Nucleus accumbens (tissue), 56 donors: ENCODE results near the gene DPP10.
"Not testable (repeated sequence)": the region's sequence is repeated elsewhere in the genome, so short reads cannot be mapped to it uniquely, and the experiment has no call there.

Experiments used
- DNase-seq, 56 donors: peaks; one replicate each; lab custom pipeline; 2025; lab: John Stamatoyannopoulos, UW

Gene DPP10

GRCh38 chr2:115369400-115369799, 927.0 kb downstream of the DPP10 start:
- no peak for DNase-seq

- no peak for DNase-seq
Measured at GRCh38 chr2:115374981-115375380, 932.5 kb downstream of the DPP10 start.

GRCh38 chr2:115384399-115384798, 942.0 kb downstream of the DPP10 start:
- no peak for DNase-seq

- no peak for DNase-seq
Measured at GRCh38 chr2:115386465-115386864, 944.0 kb downstream of the DPP10 start.

GRCh38 chr2:115389024-115389423, 946.6 kb downstream of the DPP10 start:
- no peak for DNase-seq

GRCh38 chr2:115389898-115390565, 947.6 kb downstream of the DPP10 start:
- DNase-seq = no peak

GRCh38 chr2:115396579-115396978, 954.1 kb downstream of the DPP10 start:
- no peak for DNase-seq

GRCh38 chr2:115400940-115401339, 958.5 kb downstream of the DPP10 start:
- no peak for DNase-seq

- no peak for DNase-seq
Measured at GRCh38 chr2:115412501-115412900, 970.1 kb downstream of the DPP10 start.

- DNase-seq = no peak
Measured at GRCh38 chr2:115413791-115414190, 971.4 kb downstream of the DPP10 start.

GRCh38 chr2:115414466-115414865, 972.0 kb downstream of the DPP10 start:
- DNase-seq = no peak

- DNase-seq = no peak
Measured at GRCh38 chr2:115422004-115422634, 979.7 kb downstream of the DPP10 start.

- DNase-seq = no peak
Measured at GRCh38 chr2:115427436-115427835, 985.0 kb downstream of the DPP10 start.

- not testable (repeated sequence) for DNase-seq
Measured at GRCh38 chr2:115440746-115441145, 998.3 kb downstream of the DPP10 start.

- no peak for DNase-seq
Measured at GRCh38 chr2:115443539-115444185, 1001.2 kb downstream of the DPP10 start.

- DNase-seq = no peak
Measured at GRCh38 chr2:115460008-115460407, 1017.6 kb downstream of the DPP10 start.

- no peak for DNase-seq
Measured at GRCh38 chr2:115480741-115481140, 1038.3 kb downstream of the DPP10 start.

- DNase-seq = no peak
Measured at GRCh38 chr2:115481842-115482241, 1039.4 kb downstream of the DPP10 start.

GRCh38 chr2:115483666-115484065, 1041.2 kb downstream of the DPP10 start:
- DNase-seq = no peak

- no peak for DNase-seq
Measured at GRCh38 chr2:115484486-115484885, 1042.0 kb downstream of the DPP10 start.

- DNase-seq = no peak
Measured at GRCh38 chr2:115484983-115485382, 1042.5 kb downstream of the DPP10 start.
